Measurements from ENCODE around the gene TRIM16.
"Not testable (repeated sequence)": the region's sequence is repeated elsewhere in the genome, so short reads cannot be mapped to it uniquely, and the experiment has no call there.

TRIM16 gene

GRCh38 chr17:15675991-15676390 lies 8.1 kb downstream of the TRIM16 start:
- H3K36me3 ChIP-seq (ENCODE audit: insufficient read depth, low read length); H3K4me3 ChIP-seq (ENCODE audit: low read length); H3K27me3 ChIP-seq (ENCODE audit: insufficient read depth, low read length); H3K9me3 ChIP-seq (ENCODE audit: low read length); H3K4me1 ChIP-seq (ENCODE audit: insufficient read depth, low read length); H2AFZ ChIP-seq (ENCODE audit: low read depth, low read length): not testable (repeated sequence)

- not testable (repeated sequence) for H3K36me3 ChIP-seq (ENCODE audit: insufficient read depth, low read length); H2AFZ ChIP-seq (ENCODE audit: low read depth, low read length); H3K4me1 ChIP-seq (ENCODE audit: insufficient read depth, low read length); H3K4me3 ChIP-seq (ENCODE audit: low read length); H3K9me3 ChIP-seq (ENCODE audit: low read length); H3K27me3 ChIP-seq (ENCODE audit: insufficient read depth, low read length)
Observed at GRCh38 chr17:15674640-15675039, 9.5 kb downstream of the TRIM16 start.

- not testable (repeated sequence) for H3K4me3 ChIP-seq (ENCODE audit: low read length); H3K4me1 ChIP-seq (ENCODE audit: insufficient read depth, low read length); H3K9me3 ChIP-seq (ENCODE audit: low read length); H3K36me3 ChIP-seq (ENCODE audit: insufficient read depth, low read length); H3K27me3 ChIP-seq (ENCODE audit: insufficient read depth, low read length); H2AFZ ChIP-seq (ENCODE audit: low read depth, low read length)
Observed at GRCh38 chr17:15669526-15669925, 14.6 kb downstream of the TRIM16 start.

GRCh38 chr17:15663691-15664090 lies 20.4 kb downstream of the TRIM16 start:
- H3K27me3 ChIP-seq (ENCODE audit: insufficient read depth, low read length): no peaks in the 10 kb centered on the region
- no peak overlapping the region for H3K4me3 ChIP-seq (ENCODE audit: low read length)
- H3K4me1 ChIP-seq (ENCODE audit: insufficient read depth, low read length): no peaks in the 10 kb centered on the region
- H2AFZ ChIP-seq (ENCODE audit: low read depth, low read length): no peak overlapping the region
- H3K9me3 ChIP-seq (ENCODE audit: low read length): no peaks in the 10 kb centered on the region
- peaks cover 3% of the 10 kb centered on the region for H3K36me3 ChIP-seq (ENCODE audit: insufficient read depth, low read length)

GRCh38 chr17:15663176-15663575 lies 20.9 kb downstream of the TRIM16 start:
- H3K4me3 ChIP-seq (ENCODE audit: low read length): no peak overlapping the region
- H3K36me3 ChIP-seq (ENCODE audit: insufficient read depth, low read length): peaks cover 3% of the 10 kb centered on the region
- no peaks in the 10 kb centered on the region for H3K27me3 ChIP-seq (ENCODE audit: insufficient read depth, low read length)
- H2AFZ ChIP-seq (ENCODE audit: low read depth, low read length): no peak overlapping the region
- H3K4me1 ChIP-seq (ENCODE audit: insufficient read depth, low read length): no peaks in the 10 kb centered on the region
- no peaks in the 10 kb centered on the region for H3K9me3 ChIP-seq (ENCODE audit: low read length)

- H3K27me3 ChIP-seq (ENCODE audit: insufficient read depth, low read length): no peaks in the 10 kb centered on the region
- H3K4me3 ChIP-seq (ENCODE audit: low read length): no peak overlapping the region
Observed at GRCh38 chr17:15662681-15663080, 21.4 kb downstream of the TRIM16 start.

GRCh38 chr17:15660077-15660476 lies 24.0 kb downstream of the TRIM16 start:
- H3K4me1 ChIP-seq (ENCODE audit: insufficient read depth, low read length): peaks cover 3% of the 10 kb centered on the region
- H3K27me3 ChIP-seq (ENCODE audit: insufficient read depth, low read length): no peaks in the 10 kb centered on the region
- H2AFZ ChIP-seq (ENCODE audit: low read depth, low read length): no peak overlapping the region
- H3K36me3 ChIP-seq (ENCODE audit: insufficient read depth, low read length): peaks cover 3% of the 10 kb centered on the region
- no peaks in the 10 kb centered on the region for H3K9me3 ChIP-seq (ENCODE audit: low read length)
- no peak overlapping the region for H3K4me3 ChIP-seq (ENCODE audit: low read length)

More at GRCh38 chr17:15662681-15663080, 21.4 kb downstream of the TRIM16 start:
- Histone ChIP-seq H3K4me1 (ENCODE audit: insufficient read depth, low read length) (no peaks in the 10 kb centered on the region), H3K36me3 (ENCODE audit: insufficient read depth, low read length) (peaks cover 3% of the 10 kb centered on the region), H2AFZ (ENCODE audit: low read depth, low read length) (no peak overlapping the region), H3K9me3 (ENCODE audit: low read length) (no peaks in the 10 kb centered on the region)

GRCh38 chr17:15659663-15660062 lies 24.4 kb downstream of the TRIM16 start:
- Histone ChIP-seq H3K9me3 (ENCODE audit: low read length) (no peaks in the 10 kb centered on the region), H3K4me1 (ENCODE audit: insufficient read depth, low read length) (peaks cover 7% of the 10 kb centered on the region), H2AFZ (ENCODE audit: low read depth, low read length) (no peak overlapping the region), H3K36me3 (ENCODE audit: insufficient read depth, low read length) (peaks cover 3% of the 10 kb centered on the region), H3K27me3 (ENCODE audit: insufficient read depth, low read length) (no peaks in the 10 kb centered on the region), H3K4me3 (ENCODE audit: low read length) (no peak overlapping the region)

GRCh38 chr17:15659236-15659635 lies 24.9 kb downstream of the TRIM16 start:
- H3K36me3 ChIP-seq (ENCODE audit: insufficient read depth, low read length): no peaks in the 10 kb centered on the region
- no peak overlapping the region for H3K4me3 ChIP-seq (ENCODE audit: low read length)
- no peaks in the 10 kb centered on the region for H3K27me3 ChIP-seq (ENCODE audit: insufficient read depth, low read length)
- H3K4me1 ChIP-seq (ENCODE audit: insufficient read depth, low read length): peaks cover 12% of the 10 kb centered on the region
- H3K9me3 ChIP-seq (ENCODE audit: low read length): no peaks in the 10 kb centered on the region
- H2AFZ ChIP-seq (ENCODE audit: low read depth, low read length): no peak overlapping the region

GRCh38 chr17:15658296-15658695 lies 25.8 kb downstream of the TRIM16 start:
- Histone ChIP-seq H2AFZ (ENCODE audit: low read depth, low read length) (no peak overlapping the region), H3K36me3 (ENCODE audit: insufficient read depth, low read length) (no peaks in the 10 kb centered on the region), H3K4me3 (ENCODE audit: low read length) (no peak overlapping the region), H3K4me1 (ENCODE audit: insufficient read depth, low read length) (peaks cover 15% of the 10 kb centered on the region), H3K27me3 (ENCODE audit: insufficient read depth, low read length) (no peaks in the 10 kb centered on the region), H3K9me3 (ENCODE audit: low read length) (no peaks in the 10 kb centered on the region)

GRCh38 chr17:15657868-15658267 lies 26.2 kb downstream of the TRIM16 start:
- Histone ChIP-seq H3K9me3 (ENCODE audit: low read length) (no peaks in the 10 kb centered on the region), H3K36me3 (ENCODE audit: insufficient read depth, low read length) (no peaks in the 10 kb centered on the region), H3K4me3 (ENCODE audit: low read length) (no peak overlapping the region), H3K27me3 (ENCODE audit: insufficient read depth, low read length) (no peaks in the 10 kb centered on the region), H2AFZ (ENCODE audit: low read depth, low read length) (no peak overlapping the region), H3K4me1 (ENCODE audit: insufficient read depth, low read length) (peaks cover 15% of the 10 kb centered on the region)

GRCh38 chr17:15654886-15655561 lies 29.1 kb downstream of the TRIM16 start:
- H3K4me1 ChIP-seq (ENCODE audit: insufficient read depth, low read length): peaks cover 30% of the 10 kb centered on the region
- H3K9me3 ChIP-seq (ENCODE audit: low read length): no peaks in the 10 kb centered on the region
- H2AFZ ChIP-seq (ENCODE audit: low read depth, low read length): no peak overlapping the region
- no peaks in the 10 kb centered on the region for H3K36me3 ChIP-seq (ENCODE audit: insufficient read depth, low read length)
- H3K27me3 ChIP-seq (ENCODE audit: insufficient read depth, low read length): no peaks in the 10 kb centered on the region
- H3K4me3 ChIP-seq (ENCODE audit: low read length): no peak overlapping the region

- H3K27me3 ChIP-seq (ENCODE audit: insufficient read depth, low read length); H2AFZ ChIP-seq (ENCODE audit: low read depth, low read length); H3K4me3 ChIP-seq (ENCODE audit: low read length); H3K36me3 ChIP-seq (ENCODE audit: insufficient read depth, low read length); H3K9me3 ChIP-seq (ENCODE audit: low read length): not testable (repeated sequence)
- H3K4me1 ChIP-seq (ENCODE audit: insufficient read depth, low read length): peaks cover 30% of the 10 kb centered on the region
Observed at GRCh38 chr17:15654401-15654800, 29.7 kb downstream of the TRIM16 start.

GRCh38 chr17:15652960-15653359 lies 31.2 kb downstream of the TRIM16 start:
- no peaks in the 10 kb centered on the region for H3K9me3 ChIP-seq (ENCODE audit: low read length)
- peaks cover 30% of the 10 kb centered on the region for H3K4me1 ChIP-seq (ENCODE audit: insufficient read depth, low read length)
- H2AFZ ChIP-seq (ENCODE audit: low read depth, low read length): no peak overlapping the region
- no peaks in the 10 kb centered on the region for H3K36me3 ChIP-seq (ENCODE audit: insufficient read depth, low read length)
- H3K4me3 ChIP-seq (ENCODE audit: low read length): no peak overlapping the region
- H3K27me3 ChIP-seq (ENCODE audit: insufficient read depth, low read length): no peaks in the 10 kb centered on the region

All from neuron (in vitro differentiated cells).